Heart left ventricle (tissue), 13 donors: ENCODE results near the gene ANXA11.
"Not testable (repeated sequence)": the region's sequence is repeated elsewhere in the genome, so short reads cannot be mapped to it uniquely, and the experiment has no call there.

ENCODE experiments used
- CTCF ChIP-seq, 12 donors: fragments of 200-600 bp; sonication (generic) in 4 of 12; IDR thresholded peaks; one replicate each; pipeline versions ENCODE4 v1.5.0 to v1.8.0; 2018 to 2022; ENCODE audit warnings: antibody characterized with exemption in 12 of 12, mild to moderate bottlenecking in 5 of 12
- POLR2A ChIP-seq, 2 donors: fragments of 450-650 bp; IDR thresholded peaks; one replicate each; pipeline ENCODE4 v1.6.1; 2017; ENCODE audit warnings: antibody characterized with exemption in 2 of 2, mild to moderate bottlenecking in 2 of 2, moderate library complexity in 2 of 2
- donor health status: ischemic (EF 13 %, LVEDD 7.1; RV severe dilation, severe dysfunction).
- donor health status: DM: no; HTN: yes; CAD: no.
- donor health status: DM: no; HTN: no; CAD: no.
- donor health status: ischemic (EF 25% LVEDD 6.9; RV normal size, moderate dysfunction).
- donor health status: ischemic (EF 25% LVEDD 5.7; RV mildly dilated, moderate dysfunction).
- donor health status: ischemic (EF 35%, LVEDD 5.7; RV mildly dilated, moderate dysfunction).
- donor health status: nonischemic (EF 11% LVEDD 7.7; RV severe dilation, severe dysfunction).
- donor health status: DM: yes; HTN: yes; CAD: no.
- donor health status: PGD.
- donor health status: ischemic (EF 29% LVEDD 5.4; RV normal size, mild dysfunction).
- donor health status: nonischemic (EF 23%, LVEDD 6.1; RV moderate dilation, normal function).

GRCh38 chr10:80214368-80214982 is 9.1 kb upstream of the ANXA11 start:
- TF ChIP-seq CTCF, POLR2A (IDR thresholded peaks at IDR 0.05): not testable (repeated sequence)
